ENCODE results near the gene RPUSD1. TPM values are rescaled to one million over a fixed set of nuclear protein-coding genes. Genes with fewer than 3 reads are reported as not detected.
A peak's percentile ranks its signal among the peaks of the same experiment; 100 is the strongest.

Gene RPUSD1
- total and polyA plus RNA-seq, 2 of the 13 experiments (the other 11 are each of a cell fraction or from before 2014, with no cell fraction given) = 13.1 to 26.2 TPM

GRCh38 chr16:740764-741505 is 47.2 kb downstream of the RPUSD1 start, which contains the start of gene CIAO3 (continued):
- TF ChIP-seq, protein P1, sequence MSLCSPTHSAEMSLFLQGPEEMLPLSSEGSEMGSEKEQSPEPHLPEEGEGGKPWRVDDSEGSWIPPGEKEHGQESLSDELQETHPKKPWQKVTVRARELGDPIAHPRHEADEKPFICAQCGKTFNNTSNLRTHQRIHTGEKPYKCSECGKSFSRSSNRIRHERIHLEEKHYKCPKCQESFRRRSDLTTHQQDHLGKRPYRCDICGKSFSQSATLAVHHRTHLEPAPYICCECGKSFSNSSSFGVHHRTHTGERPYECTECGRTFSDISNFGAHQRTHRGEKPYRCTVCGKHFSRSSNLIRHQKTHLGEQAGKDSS (CRISPR knock-in tag; IDR thresholded peaks at IDR 0.05; ENCODE audit: borderline replicate concordance, low read depth) = peak; percentile 92
- TF ChIP-seq ZNF790 (CRISPR knock-in tag; IDR thresholded peaks at IDR 0.05; ENCODE audit: borderline replicate concordance) (peak; percentile 86; the same call in 1 of the 2 replicates), PRDM15 (CRISPR knock-in tag; IDR thresholded peaks at IDR 0.05) (peak; percentile 24; the same call in 1 of the 2 replicates), SETDB1 (CRISPR knock-in tag; IDR thresholded peaks at IDR 0.05; ENCODE audit: borderline replicate concordance) (no peak), PRPF4 (IDR thresholded peaks at IDR 0.05; ENCODE audit: low read depth, low read length, poor library complexity, severe bottlenecking) (no peak), WIZ (CRISPR knock-in tag; IDR thresholded peaks at IDR 0.05) (no peak), JUNB (CRISPR knock-in tag; IDR thresholded peaks at IDR 0.05; ENCODE audit: borderline replicate concordance) (peak; percentile 30; the same call in 1 of the 2 replicates), MXD4 (CRISPR knock-in tag; IDR thresholded peaks at IDR 0.05) (peak; percentile 89), IRX3 (CRISPR knock-in tag; IDR thresholded peaks at IDR 0.05; ENCODE audit: borderline replicate concordance, low read depth) (no peak), ISL2 (CRISPR knock-in tag; IDR thresholded peaks at IDR 0.05) (0 out of 2 replicates have a peak, but pooled peaks have one; percentile 35), NFKB2 (CRISPR knock-in tag; IDR thresholded peaks at IDR 0.05; ENCODE audit: borderline replicate concordance) (peak; percentile 50; the same call in 1 of the 2 replicates), IRF2 (CRISPR knock-in tag; IDR thresholded peaks at IDR 0.05) (peak; percentile 94), CCDC6 (CRISPR knock-in tag; IDR thresholded peaks at IDR 0.05) (peak; percentile 39), ZNF326 (CRISPR knock-in tag; IDR thresholded peaks at IDR 0.05; ENCODE audit: borderline replicate concordance) (no peak), ONECUT2 (CRISPR knock-in tag; IDR thresholded peaks at IDR 0.05) (no peak), ZBTB21 (CRISPR knock-in tag; IDR thresholded peaks at IDR 0.05) (peak; percentile 83), ZNF12 (CRISPR knock-in tag; IDR thresholded peaks at IDR 0.05) (peak; percentile 18; the same call in 1 of the 2 replicates), ZNF350 (CRISPR knock-in tag; IDR thresholded peaks at IDR 0.05; ENCODE audit: borderline replicate concordance, low read depth) (0 out of 2 replicates have a peak, but pooled peaks have one; percentile 31)
- TF ChIP-seq, protein P2, sequence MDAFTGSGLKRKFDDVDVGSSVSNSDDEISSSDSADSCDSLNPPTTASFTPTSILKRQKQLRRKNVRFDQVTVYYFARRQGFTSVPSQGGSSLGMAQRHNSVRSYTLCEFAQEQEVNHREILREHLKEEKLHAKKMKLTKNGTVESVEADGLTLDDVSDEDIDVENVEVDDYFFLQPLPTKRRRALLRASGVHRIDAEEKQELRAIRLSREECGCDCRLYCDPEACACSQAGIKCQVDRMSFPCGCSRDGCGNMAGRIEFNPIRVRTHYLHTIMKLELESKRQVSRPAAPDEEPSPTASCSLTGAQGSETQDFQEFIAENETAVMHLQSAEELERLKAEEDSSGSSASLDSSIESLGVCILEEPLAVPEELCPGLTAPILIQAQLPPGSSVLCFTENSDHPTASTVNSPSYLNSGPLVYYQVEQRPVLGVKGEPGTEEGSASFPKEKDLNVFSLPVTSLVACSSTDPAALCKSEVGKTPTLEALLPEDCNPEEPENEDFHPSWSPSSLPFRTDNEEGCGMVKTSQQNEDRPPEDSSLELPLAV (CRISPR knock-in tag; conservative IDR thresholded peaks at IDR 0.05; ENCODE audit: low read depth) = 0 out of 2 replicates have a peak, but pooled peaks have one; percentile 44
- TF ChIP-seq, protein P3, sequence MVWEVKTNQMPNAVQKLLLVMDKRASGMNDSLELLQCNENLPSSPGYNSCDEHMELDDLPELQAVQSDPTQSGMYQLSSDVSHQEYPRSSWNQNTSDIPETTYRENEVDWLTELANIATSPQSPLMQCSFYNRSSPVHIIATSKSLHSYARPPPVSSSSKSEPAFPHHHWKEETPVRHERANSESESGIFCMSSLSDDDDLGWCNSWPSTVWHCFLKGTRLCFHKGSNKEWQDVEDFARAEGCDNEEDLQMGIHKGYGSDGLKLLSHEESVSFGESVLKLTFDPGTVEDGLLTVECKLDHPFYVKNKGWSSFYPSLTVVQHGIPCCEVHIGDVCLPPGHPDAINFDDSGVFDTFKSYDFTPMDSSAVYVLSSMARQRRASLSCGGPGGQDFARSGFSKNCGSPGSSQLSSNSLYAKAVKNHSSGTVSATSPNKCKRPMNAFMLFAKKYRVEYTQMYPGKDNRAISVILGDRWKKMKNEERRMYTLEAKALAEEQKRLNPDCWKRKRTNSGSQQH (CRISPR knock-in tag; IDR thresholded peaks at IDR 0.05; ENCODE audit: low read depth) = peak; percentile 91; the same call in 1 of the 2 replicates
